Measurements from ENCODE around the gene RB1.
A peak's percentile ranks its signal among the peaks of the same experiment; 100 is the strongest.

Gene RB1

GRCh38 chr13:48431431-48431830 is 127.9 kb downstream of the RB1 start:
- peak; percentile 43 for FAIRE-seq
- TF ChIP-seq POLR2AphosphoS5 (IDR thresholded peaks at IDR 0.05; ENCODE audit: low read depth, low read length) (no peak), SPI1 (IDR thresholded peaks at IDR 0.05; ENCODE audit: low read depth, low read length) (no peak), POLR2A (IDR thresholded peaks at IDR 0.05; ENCODE audit: low read depth, low read length) (no peak), TAF1 (IDR thresholded peaks at IDR 0.05; ENCODE audit: low read depth, low read length) (no peak), PAX5 (IDR thresholded peaks at IDR 0.05; ENCODE audit: insufficient read depth, low read length, severe bottlenecking) (no peak), POU2F2 (IDR thresholded peaks at IDR 0.05; ENCODE audit: low read depth, low read length) (no peak)
- no peak for DNase-seq (ENCODE audit: insufficient read length, low spot score)

GRCh38 chr13:48431987-48432615 is 128.6 kb downstream of the RB1 start:
- TF ChIP-seq POLR2A (IDR thresholded peaks at IDR 0.05; ENCODE audit: low read depth, low read length) (no peak), POLR2AphosphoS5 (IDR thresholded peaks at IDR 0.05; ENCODE audit: low read depth, low read length) (no peak), PAX5 (IDR thresholded peaks at IDR 0.05; ENCODE audit: insufficient read depth, low read length, severe bottlenecking) (no peak), POU2F2 (IDR thresholded peaks at IDR 0.05; ENCODE audit: low read depth, low read length) (no peak), TAF1 (IDR thresholded peaks at IDR 0.05; ENCODE audit: low read depth, low read length) (no peak), SPI1 (IDR thresholded peaks at IDR 0.05; ENCODE audit: low read depth, low read length) (no peak)
- FAIRE-seq, result no peak
- DNase-seq (ENCODE audit: insufficient read length, low spot score), result no peak

- no peak for FAIRE-seq
- no peak for TF ChIP-seq POLR2A (IDR thresholded peaks at IDR 0.05; ENCODE audit: low read depth, low read length)
- no peak for DNase-seq (ENCODE audit: insufficient read length, low spot score)
Observed at GRCh38 chr13:48434200-48434599, 130.6 kb downstream of the RB1 start.

GRCh38 chr13:48436661-48437288 is 133.2 kb downstream of the RB1 start:
- no peak for DNase-seq (ENCODE audit: insufficient read length, low spot score)
- no peak for FAIRE-seq
- no peak for TF ChIP-seq POLR2A (IDR thresholded peaks at IDR 0.05; ENCODE audit: low read depth, low read length)
- 0 out of 2 replicates have a peak, but pooled peaks have one; percentile 18 for TF ChIP-seq SPI1 (IDR thresholded peaks at IDR 0.05; ENCODE audit: low read depth, low read length)
- no peak for TF ChIP-seq TAF1 (IDR thresholded peaks at IDR 0.05; ENCODE audit: low read depth, low read length)
- TF ChIP-seq PAX5 (IDR thresholded peaks at IDR 0.05; ENCODE audit: insufficient read depth, low read length, severe bottlenecking), result no peak
- TF ChIP-seq POU2F2 (IDR thresholded peaks at IDR 0.05; ENCODE audit: low read depth, low read length), result no peak
- TF ChIP-seq POLR2AphosphoS5 (IDR thresholded peaks at IDR 0.05; ENCODE audit: low read depth, low read length), result no peak

- FAIRE-seq, result no peak
- no peak for DNase-seq (ENCODE audit: insufficient read length, low spot score)
Observed at GRCh38 chr13:48437371-48437770, 133.8 kb downstream of the RB1 start.

GRCh38 chr13:48443442-48444208 is 140.1 kb downstream of the RB1 start:
- TF ChIP-seq POU2F2 (IDR thresholded peaks at IDR 0.05; ENCODE audit: low read depth, low read length) (no peak), SPI1 (IDR thresholded peaks at IDR 0.05; ENCODE audit: low read depth, low read length) (no peak), PAX5 (IDR thresholded peaks at IDR 0.05; ENCODE audit: insufficient read depth, low read length, severe bottlenecking) (no peak), POLR2A (IDR thresholded peaks at IDR 0.05; ENCODE audit: low read depth, low read length) (no peak), TAF1 (IDR thresholded peaks at IDR 0.05; ENCODE audit: low read depth, low read length) (no peak), POLR2AphosphoS5 (IDR thresholded peaks at IDR 0.05; ENCODE audit: low read depth, low read length) (no peak)
- no peak for DNase-seq (ENCODE audit: insufficient read length, low spot score)

More at GRCh38 chr13:48437371-48437770, 133.8 kb downstream of the RB1 start:
- TF ChIP-seq POU2F2 (IDR thresholded peaks at IDR 0.05; ENCODE audit: low read depth, low read length) (no peak), PAX5 (IDR thresholded peaks at IDR 0.05; ENCODE audit: insufficient read depth, low read length, severe bottlenecking) (no peak), POLR2AphosphoS5 (IDR thresholded peaks at IDR 0.05; ENCODE audit: low read depth, low read length) (no peak), SPI1 (IDR thresholded peaks at IDR 0.05; ENCODE audit: low read depth, low read length) (no peak), POLR2A (IDR thresholded peaks at IDR 0.05; ENCODE audit: low read depth, low read length) (no peak), TAF1 (IDR thresholded peaks at IDR 0.05; ENCODE audit: low read depth, low read length) (no peak)

GRCh38 chr13:48446464-48446863 is 142.9 kb downstream of the RB1 start:
- TF ChIP-seq PAX5 (IDR thresholded peaks at IDR 0.05; ENCODE audit: insufficient read depth, low read length, severe bottlenecking), result no peak
- TF ChIP-seq TAF1 (IDR thresholded peaks at IDR 0.05; ENCODE audit: low read depth, low read length), result no peak
- no peak for TF ChIP-seq SPI1 (IDR thresholded peaks at IDR 0.05; ENCODE audit: low read depth, low read length)
- TF ChIP-seq POU2F2 (IDR thresholded peaks at IDR 0.05; ENCODE audit: low read depth, low read length), result no peak
- TF ChIP-seq POLR2A (IDR thresholded peaks at IDR 0.05; ENCODE audit: low read depth, low read length), result no peak
- TF ChIP-seq POLR2AphosphoS5 (IDR thresholded peaks at IDR 0.05; ENCODE audit: low read depth, low read length), result no peak
- DNase-seq (ENCODE audit: insufficient read length, low spot score) (no peak), FAIRE-seq (peak; percentile 5)

More at GRCh38 chr13:48443442-48444208, 140.1 kb downstream of the RB1 start:
- no peak for FAIRE-seq

GRCh38 chr13:48448285-48448958 is 144.9 kb downstream of the RB1 start:
- TF ChIP-seq PAX5 (IDR thresholded peaks at IDR 0.05; ENCODE audit: insufficient read depth, low read length, severe bottlenecking) (no peak), POLR2AphosphoS5 (IDR thresholded peaks at IDR 0.05; ENCODE audit: low read depth, low read length) (no peak), TAF1 (IDR thresholded peaks at IDR 0.05; ENCODE audit: low read depth, low read length) (no peak), POLR2A (IDR thresholded peaks at IDR 0.05; ENCODE audit: low read depth, low read length) (no peak), SPI1 (IDR thresholded peaks at IDR 0.05; ENCODE audit: low read depth, low read length) (no peak), POU2F2 (IDR thresholded peaks at IDR 0.05; ENCODE audit: low read depth, low read length) (no peak)
- no peak for DNase-seq (ENCODE audit: insufficient read length, low spot score)
- peak; percentile 47 for FAIRE-seq
